Activated CD4-positive, alpha-beta T cell treated with anti-CD3 and anti-CD28 coated beads, Interleukin-2, amount 10 ng/mL, durations not matched to agents 24 days and 14 days (primary cell): ENCODE data around the gene THEM4. TPM values are rescaled to one million over a fixed set of nuclear protein-coding genes. Genes with fewer than 3 reads are reported as not detected.

Experiments
- DNase-seq: peaks from one replicate; pipeline ENCODE4 v3.0.0; 2022
- H3K27ac Mint-ChIP-seq: one replicate; pipeline ENCODE4 v1.8.0; 2022; ENCODE audit warnings: mild to moderate bottlenecking, mixed read lengths
- H3K27me3 Mint-ChIP-seq: one replicate; pipeline ENCODE4 v1.8.0; 2022; ENCODE audit warnings: mixed read lengths
- H3K36me3 Mint-ChIP-seq: one replicate; pipeline ENCODE4 v1.8.0; 2022; ENCODE audit warnings: low read depth, mild to moderate bottlenecking, mixed read lengths
- H3K4me1 Mint-ChIP-seq: one replicate; pipeline ENCODE4 v1.8.0; 2021; ENCODE audit warnings: mixed read lengths
- H3K4me3 Mint-ChIP-seq: one replicate; pipeline ENCODE4 v1.8.0; 2022; ENCODE audit warnings: mild to moderate bottlenecking, moderate library complexity, mixed read lengths
- H3K9me3 Mint-ChIP-seq: one replicate; pipeline ENCODE4 v1.8.0; 2021; ENCODE audit warnings: mixed read lengths
- intact Hi-C: fragments of 100-400 bp; cut with micrococcal nuclease; formaldehyde crosslinking; loops from one replicate; pipeline ENCODE4 v1.15.1; 2023
- total RNA-seq: library from RNA; stranded (reverse); gene quantifications from 2 replicates; pipeline ENCODE4 v1.2.3, GENCODE V29; 2022

The THEM4 gene
- total RNA-seq, 1 donor from 2014 or later, result 30.6 TPM

- DNase-seq, result no peak
- Mint-ChIP-seq H3K4me3 (no peak overlapping the region), H3K4me1 (peaks cover 29% of the 10 kb centered on the region), H3K9me3 (no peaks in the 10 kb centered on the region), H3K27ac (no peak overlapping the region), H3K36me3 (no peaks in the 10 kb centered on the region), H3K27me3 (no peaks in the 10 kb centered on the region)
- intact Hi-C loops, result no loop called here
These were observed 34.3 kb upstream of the THEM4 start for GRCh38 chr1:151943591-151943990.

GRCh38 chr1:151942882-151943281 lies 33.6 kb upstream of the THEM4 start:
- no peaks in the 10 kb centered on the region for H3K36me3 Mint-ChIP-seq
- H3K27ac Mint-ChIP-seq, result peak overlapping the region; percentile 40
- DNase-seq, result no peak
- intact Hi-C loops, result no loop called here
- peaks cover 29% of the 10 kb centered on the region for H3K4me1 Mint-ChIP-seq
- H3K27me3 Mint-ChIP-seq, result no peaks in the 10 kb centered on the region
- H3K4me3 Mint-ChIP-seq, result no peak overlapping the region
- H3K9me3 Mint-ChIP-seq, result no peaks in the 10 kb centered on the region

- no peak for DNase-seq
- peaks cover 15% of the 10 kb centered on the region for H3K4me1 Mint-ChIP-seq
- no peaks in the 10 kb centered on the region for H3K36me3 Mint-ChIP-seq
- intact Hi-C loops, result loop anchor here (2.0 kb wide), 2 partner anchors 32 kb away; partner anchors contain the start of gene THEM4
- peaks cover 5% of the 10 kb centered on the region for H3K27me3 Mint-ChIP-seq
- H3K27ac Mint-ChIP-seq, result peak overlapping the region; percentile 92
- no peaks in the 10 kb centered on the region for H3K9me3 Mint-ChIP-seq
- no peak overlapping the region for H3K4me3 Mint-ChIP-seq
These were observed 31.2 kb upstream of the THEM4 start for GRCh38 chr1:151940541-151940940.

DNA sequence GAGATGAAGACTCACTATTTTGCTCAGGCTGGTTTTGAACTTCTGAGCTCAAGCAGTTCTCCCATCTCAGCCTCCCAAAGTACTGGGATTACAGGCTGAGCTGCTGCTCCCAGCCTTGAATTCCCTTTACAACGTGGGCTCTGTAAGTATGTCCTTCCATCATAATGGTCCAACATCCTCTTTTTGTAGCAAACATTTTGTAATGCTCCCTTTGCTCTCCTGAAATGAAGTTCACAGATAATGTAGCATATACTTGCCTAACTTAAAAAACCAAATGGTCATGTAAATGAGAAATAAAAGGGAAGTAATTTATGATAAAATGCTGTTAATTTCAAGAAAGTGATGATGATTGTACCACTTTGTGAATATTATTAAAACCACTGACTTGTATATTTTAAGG lies 30.5 kb upstream of the THEM4 start:
- DNase-seq, result no peak
- H3K36me3 Mint-ChIP-seq, result no peaks in the 10 kb centered on the region

DNA sequence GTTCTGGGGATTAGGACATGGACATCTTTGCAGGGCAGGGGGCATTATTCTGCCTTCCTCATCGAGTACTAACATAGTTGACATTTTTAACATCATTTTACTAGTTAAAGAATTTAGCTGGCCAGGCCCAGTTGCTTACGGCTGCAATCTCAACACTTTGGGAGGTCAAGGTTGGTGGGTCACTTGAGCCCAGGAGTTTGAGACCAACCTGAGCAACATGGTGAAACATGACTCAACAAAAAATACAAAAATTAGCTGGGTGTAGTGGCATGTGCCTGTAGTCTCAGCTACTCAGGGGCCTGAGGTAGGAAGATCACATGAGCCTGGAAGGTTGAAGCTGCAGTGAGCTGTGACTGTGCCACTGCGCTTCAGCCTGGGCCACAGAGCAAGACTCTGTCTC lies 29.8 kb upstream of the THEM4 start:
- intact Hi-C loops, result no loop called here
- Mint-ChIP-seq H3K4me3 (no peak overlapping the region), H3K9me3 (no peaks in the 10 kb centered on the region), H3K4me1 (peaks cover 10% of the 10 kb centered on the region), H3K36me3 (no peaks in the 10 kb centered on the region), H3K27ac (no peak overlapping the region), H3K27me3 (peaks cover 11% of the 10 kb centered on the region)
- no peak for DNase-seq

More for the DNA sequence above, 30.5 kb upstream of the THEM4 start:
- Mint-ChIP-seq H3K27ac (no peak overlapping the region), H3K4me3 (no peak overlapping the region), H3K27me3 (peaks cover 10% of the 10 kb centered on the region), H3K4me1 (peaks cover 10% of the 10 kb centered on the region), H3K9me3 (no peaks in the 10 kb centered on the region)
- intact Hi-C loops, result loop anchor here (2.0 kb wide), 2 partner anchors 31 to 33 kb away; partner anchors contain the start of gene THEM4

GRCh38 chr1:151936653-151937052 lies 27.3 kb upstream of the THEM4 start:
- no peak for DNase-seq
- H3K4me1 Mint-ChIP-seq, result peaks cover 8% of the 10 kb centered on the region
- intact Hi-C loops, result no loop called here
- H3K4me3 Mint-ChIP-seq, result no peak overlapping the region
- no peaks in the 10 kb centered on the region for H3K9me3 Mint-ChIP-seq
- no peaks in the 10 kb centered on the region for H3K36me3 Mint-ChIP-seq
- H3K27ac Mint-ChIP-seq, result no peak overlapping the region
- peaks cover 15% of the 10 kb centered on the region for H3K27me3 Mint-ChIP-seq

- H3K9me3 Mint-ChIP-seq, result no peaks in the 10 kb centered on the region
- DNase-seq, result no peak
- no peaks in the 10 kb centered on the region for H3K36me3 Mint-ChIP-seq
- no peak overlapping the region for H3K27ac Mint-ChIP-seq
- H3K4me1 Mint-ChIP-seq, result peaks cover 5% of the 10 kb centered on the region
- H3K27me3 Mint-ChIP-seq, result peaks cover 15% of the 10 kb centered on the region
- no peak overlapping the region for H3K4me3 Mint-ChIP-seq
- intact Hi-C loops, result no loop called here
These were observed 26.7 kb upstream of the THEM4 start for GRCh38 chr1:151935894-151936602.

DNA sequence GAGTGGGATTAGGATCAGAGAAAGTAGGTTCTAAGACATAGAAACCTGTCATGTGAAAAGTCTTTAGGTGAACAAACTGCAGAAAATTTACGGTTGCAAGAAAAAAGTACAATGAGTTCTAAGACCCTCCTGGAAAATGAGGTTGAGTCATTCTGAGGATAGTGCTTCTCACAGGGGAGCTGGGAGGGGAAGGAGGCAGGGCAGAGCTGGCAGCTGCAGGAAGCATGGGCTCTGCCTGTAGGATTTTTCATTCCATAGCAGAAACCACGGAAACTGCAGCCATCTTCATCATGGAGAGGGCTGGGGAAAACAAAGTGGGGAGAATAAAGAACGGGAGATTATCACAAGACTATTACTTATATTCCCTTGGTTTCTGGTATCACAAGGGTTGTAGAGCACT lies 25.8 kb upstream of the THEM4 start:
- no peak overlapping the region for H3K4me3 Mint-ChIP-seq
- no peaks in the 10 kb centered on the region for H3K9me3 Mint-ChIP-seq
- no peaks in the 10 kb centered on the region for H3K36me3 Mint-ChIP-seq
- peaks cover 15% of the 10 kb centered on the region for H3K27me3 Mint-ChIP-seq
- no peak overlapping the region for H3K27ac Mint-ChIP-seq
- DNase-seq, result peak; percentile 50
- intact Hi-C loops, result no loop called here
- peaks cover 5% of the 10 kb centered on the region for H3K4me1 Mint-ChIP-seq

GRCh38 chr1:151934048-151934493 lies 24.8 kb upstream of the THEM4 start:
- intact Hi-C loops, result loop anchor here (1.0 to 5.0 kb wide), 3 partner anchors 33 to 67 kb away; no protein-coding TSS in a partner anchor
- DNase-seq, result peak; percentile 87
- H3K4me1 Mint-ChIP-seq, result peaks cover 5% of the 10 kb centered on the region
- H3K27ac Mint-ChIP-seq, result no peak overlapping the region
- H3K36me3 Mint-ChIP-seq, result no peaks in the 10 kb centered on the region
- no peaks in the 10 kb centered on the region for H3K9me3 Mint-ChIP-seq
- peaks cover 17% of the 10 kb centered on the region for H3K27me3 Mint-ChIP-seq
- no peak overlapping the region for H3K4me3 Mint-ChIP-seq

DNA sequence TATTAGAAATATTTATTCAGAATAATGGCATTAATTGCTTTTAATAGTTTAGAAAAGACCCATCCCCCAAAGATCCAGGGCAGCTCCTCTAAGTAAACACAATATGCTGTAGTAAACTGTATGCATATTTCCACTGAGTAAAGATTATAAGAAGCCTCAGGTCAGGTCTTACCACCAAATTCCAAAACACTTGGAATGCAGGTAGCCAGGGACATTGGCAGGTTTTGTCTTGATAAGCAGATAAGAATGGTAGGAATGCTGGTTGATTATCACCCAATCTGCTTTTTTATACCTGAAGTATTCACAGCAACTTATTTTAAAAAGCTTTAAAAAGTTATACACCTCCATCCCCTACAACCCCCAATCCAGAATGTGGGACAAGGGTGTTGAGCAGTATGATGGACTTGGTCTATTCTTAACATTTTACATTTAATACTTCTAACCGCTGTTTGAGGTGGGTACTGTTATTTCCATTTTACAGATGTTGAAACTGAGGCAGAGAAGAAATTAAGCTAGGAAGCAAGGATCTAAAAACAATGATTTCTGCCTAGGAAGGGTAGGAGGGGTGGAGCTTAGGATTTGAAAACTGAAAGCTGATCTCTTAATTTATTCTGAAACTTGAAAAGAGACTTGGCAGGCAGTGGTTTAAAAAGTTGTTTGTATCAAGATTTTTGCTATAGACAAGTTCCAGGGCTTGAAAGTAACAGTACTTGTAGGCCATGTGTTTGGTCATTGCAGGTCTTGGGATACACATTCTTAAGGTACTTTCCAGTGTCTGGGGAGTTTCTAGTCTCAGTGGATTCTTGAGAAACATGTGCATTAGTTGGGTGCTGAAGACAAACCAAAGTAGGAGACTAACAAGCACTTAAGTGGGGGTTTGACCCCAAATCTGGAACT lies 15.6 kb upstream of the THEM4 start:
- Mint-ChIP-seq H3K4me1 (peaks cover 11% of the 10 kb centered on the region), H3K4me3 (peak overlapping the region; percentile 51), H3K27me3 (peaks cover under 1% of the 10 kb centered on the region), H3K27ac (peak overlapping the region; percentile 84), H3K36me3 (no peaks in the 10 kb centered on the region), H3K9me3 (no peaks in the 10 kb centered on the region)
- intact Hi-C loops, result loop anchor here (5.0 kb wide), 1 partner anchor 33 kb away; no protein-coding TSS in a partner anchor
- DNase-seq, result peak; percentile 69

DNA sequence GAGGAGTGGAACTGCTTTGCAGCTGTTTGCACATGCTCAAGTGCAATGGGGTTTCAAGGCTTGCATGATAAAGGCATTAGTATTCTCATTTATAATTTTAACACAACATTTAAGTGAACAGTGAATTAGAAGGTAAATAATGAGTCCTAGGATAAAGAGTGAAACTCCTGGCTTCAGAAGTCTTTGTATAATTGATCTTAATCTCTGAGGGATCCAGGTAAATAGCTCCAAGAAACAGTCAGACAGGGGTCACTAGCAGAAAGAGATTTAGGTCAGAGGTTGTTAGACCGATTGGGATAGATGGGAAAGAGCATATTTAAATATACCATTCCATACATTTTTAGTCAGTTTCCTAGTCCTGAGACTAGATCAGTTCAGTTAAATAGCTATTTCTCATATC lies 14.1 kb upstream of the THEM4 start:
- H3K4me1 Mint-ChIP-seq, result peaks cover 11% of the 10 kb centered on the region
- intact Hi-C loops, result no loop called here
- H3K27me3 Mint-ChIP-seq, result no peaks in the 10 kb centered on the region

DNA sequence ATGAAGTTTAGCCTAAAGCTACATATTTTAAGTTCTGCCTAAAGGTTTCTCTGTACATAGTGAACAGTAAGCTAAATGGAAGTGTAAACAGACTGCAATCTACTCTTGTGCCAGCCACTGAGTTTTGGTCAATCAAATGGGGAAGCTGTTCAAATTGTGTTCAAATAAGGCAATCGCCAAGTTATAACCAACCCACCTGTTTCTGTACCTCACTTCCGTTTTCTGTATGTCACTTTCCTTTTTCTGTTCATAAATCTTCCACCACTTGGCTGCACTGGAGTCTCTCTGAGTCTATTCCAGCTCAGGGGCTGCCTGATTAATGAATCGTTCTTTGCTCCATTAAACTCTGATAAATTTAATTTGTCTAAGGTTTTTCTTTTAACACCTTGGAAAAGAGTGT lies 10.8 kb upstream of the THEM4 start:
- Mint-ChIP-seq H3K4me3 (no peak overlapping the region), H3K4me1 (peaks cover 7% of the 10 kb centered on the region), H3K27ac (no peak overlapping the region), H3K27me3 (peaks cover 8% of the 10 kb centered on the region), H3K36me3 (no peaks in the 10 kb centered on the region), H3K9me3 (no peaks in the 10 kb centered on the region)
- DNase-seq, result no peak
- intact Hi-C loops, result no loop called here

More for the DNA sequence above, 14.1 kb upstream of the THEM4 start:
- Mint-ChIP-seq H3K36me3 (no peaks in the 10 kb centered on the region), H3K4me3 (no peak overlapping the region), H3K27ac (no peak overlapping the region), H3K9me3 (no peaks in the 10 kb centered on the region)
- DNase-seq, result no peak

DNA sequence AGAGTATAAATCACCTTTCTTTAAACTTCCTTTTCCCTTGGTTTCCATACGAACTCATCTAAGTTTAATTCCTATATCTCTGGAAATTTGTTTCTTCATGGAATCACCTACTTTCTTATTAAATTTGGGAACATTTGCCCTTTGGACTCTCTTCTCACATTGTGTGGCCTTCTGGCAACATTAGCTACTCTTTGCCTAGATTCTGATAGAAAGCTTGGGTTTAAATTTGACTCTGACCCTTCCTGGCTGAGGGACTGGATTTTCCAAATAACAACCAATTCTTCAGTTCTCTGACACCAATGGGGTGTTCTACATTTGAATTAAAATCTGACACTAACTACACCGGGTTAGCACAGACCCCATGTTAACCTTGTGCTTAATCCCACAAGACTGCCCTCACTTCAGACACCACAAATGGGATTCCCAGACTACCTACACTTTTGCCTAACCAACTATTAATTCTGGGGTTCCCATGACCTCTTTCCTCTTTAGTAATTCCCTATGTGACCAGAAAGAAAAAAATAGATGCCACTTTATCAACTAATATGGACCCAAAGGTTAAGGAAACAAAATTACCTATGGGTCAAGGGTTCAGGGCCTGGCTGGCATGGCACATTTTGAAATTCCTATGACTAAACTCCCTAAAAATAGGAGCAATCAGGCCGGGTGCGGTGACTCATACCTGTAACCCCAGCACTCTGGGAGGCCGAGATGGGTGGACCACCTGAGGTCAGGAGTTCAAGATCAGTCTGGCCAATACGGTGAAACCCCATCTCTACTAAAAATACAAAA lies 9.7 kb upstream of the THEM4 start:
- intact Hi-C loops, result no loop called here

More for the DNA sequence above, 9.7 kb upstream of the THEM4 start:
- no peaks in the 10 kb centered on the region for H3K36me3 Mint-ChIP-seq
- no peak overlapping the region for H3K4me3 Mint-ChIP-seq
- peaks cover 4% of the 10 kb centered on the region for H3K4me1 Mint-ChIP-seq
- H3K27me3 Mint-ChIP-seq, result peaks cover 8% of the 10 kb centered on the region
- H3K9me3 Mint-ChIP-seq, result no peaks in the 10 kb centered on the region
- no peak for DNase-seq
- no peak overlapping the region for H3K27ac Mint-ChIP-seq
